HL-60/S4 treated with phorbol 12-myristate 13-acetate at 8.2 ng/mL for 4 days and 3 days (cell line): ENCODE measurements around the gene SELENOO.

Experiments
- in situ Hi-C: fragments of 300-500 bp; cut with MboI; formaldehyde crosslinking; loops from 2 replicates; pipeline ENCODE4 v1.15.0; 2022; ENCODE audit warnings: low sequenced_read_pairs

The SELENOO gene

GRCh38 chr22:50171965-50172421 lies 28.8 kb upstream of the SELENOO start:
- in situ Hi-C loops: no loop called here

GRCh38 chr22:50173311-50173982 lies 27.4 kb upstream of the SELENOO start:
- in situ Hi-C loops: no loop called here

GRCh38 chr22:50173983-50174355 lies 26.8 kb upstream of the SELENOO start:
- in situ Hi-C loops: no loop called here

- in situ Hi-C loops: no loop called here
These were observed 26.2 kb upstream of the SELENOO start for GRCh38 chr22:50174382-50175190.

- in situ Hi-C loops: no loop called here
These were observed 25.7 kb upstream of the SELENOO start for GRCh38 chr22:50175191-50175461.

- in situ Hi-C loops: no loop called here
These were observed 24.6 kb upstream of the SELENOO start for GRCh38 chr22:50175921-50176849.

GRCh38 chr22:50176850-50177536 lies 23.8 kb upstream of the SELENOO start:
- in situ Hi-C loops: no loop called here

- in situ Hi-C loops: no loop called here
These were observed 23.0 kb upstream of the SELENOO start for GRCh38 chr22:50177537-50178470.

- in situ Hi-C loops: no loop called here
These were observed 22.3 kb upstream of the SELENOO start for GRCh38 chr22:50178471-50178864.

GRCh38 chr22:50178871-50179869 lies 21.6 kb upstream of the SELENOO start:
- in situ Hi-C loops: no loop called here

GRCh38 chr22:50179937-50180726 lies 20.7 kb upstream of the SELENOO start:
- in situ Hi-C loops: no loop called here

- in situ Hi-C loops: no loop called here
These were observed 19.9 kb upstream of the SELENOO start for GRCh38 chr22:50180727-50181521.

GRCh38 chr22:50182176-50183081 lies 18.4 kb upstream of the SELENOO start:
- in situ Hi-C loops: no loop called here

- in situ Hi-C loops: no loop called here
These were observed 17.5 kb upstream of the SELENOO start for GRCh38 chr22:50183141-50183971.
